GM19467 (cell line): ENCODE measurements around the gene ITGB5.

Experiments
- ATAC-seq: cut with Tn5 transposase; IDR thresholded peaks from one replicate; pipeline ENCODE4 v1.9.1; 2021; ENCODE audit warnings: mild to moderate bottlenecking, moderate library complexity; ENCODE audit not compliant: unreplicated experiment

ITGB5 gene

DNA sequence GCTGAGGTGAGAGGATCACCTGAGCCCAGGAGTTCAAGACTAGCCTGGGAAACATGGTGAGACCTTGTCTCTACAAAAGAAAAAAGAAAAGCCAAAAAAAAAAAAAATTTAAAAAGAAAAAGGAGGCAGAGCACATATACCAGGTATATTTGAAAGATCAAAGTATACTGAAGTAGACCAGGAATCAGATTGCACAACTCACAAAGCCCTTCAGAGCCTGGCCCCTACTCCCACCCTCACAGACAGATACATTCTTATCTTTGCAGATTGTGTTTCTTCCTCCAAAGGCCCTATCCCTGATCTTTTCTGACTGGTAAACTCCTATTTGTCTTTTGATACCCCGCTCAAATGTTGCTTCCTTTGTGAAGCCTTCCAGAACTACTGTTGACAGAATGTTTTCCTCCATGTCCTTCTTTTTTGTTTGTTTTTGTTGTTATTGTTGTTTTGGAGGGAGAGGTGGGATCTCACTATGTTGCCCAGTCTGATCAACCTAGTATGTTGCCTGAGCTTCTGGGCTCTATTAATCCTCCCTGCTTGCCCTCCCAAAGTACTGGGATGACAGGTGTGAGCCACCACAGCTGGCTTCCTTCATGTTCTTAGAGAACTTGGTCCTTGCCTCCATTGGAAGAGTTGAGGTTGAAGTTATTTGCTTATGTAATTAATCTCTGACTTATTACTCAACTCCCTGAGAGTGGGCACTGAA lies 9.8 kb upstream of the ITGB5 start:
- ATAC-seq = no peak

DNA sequence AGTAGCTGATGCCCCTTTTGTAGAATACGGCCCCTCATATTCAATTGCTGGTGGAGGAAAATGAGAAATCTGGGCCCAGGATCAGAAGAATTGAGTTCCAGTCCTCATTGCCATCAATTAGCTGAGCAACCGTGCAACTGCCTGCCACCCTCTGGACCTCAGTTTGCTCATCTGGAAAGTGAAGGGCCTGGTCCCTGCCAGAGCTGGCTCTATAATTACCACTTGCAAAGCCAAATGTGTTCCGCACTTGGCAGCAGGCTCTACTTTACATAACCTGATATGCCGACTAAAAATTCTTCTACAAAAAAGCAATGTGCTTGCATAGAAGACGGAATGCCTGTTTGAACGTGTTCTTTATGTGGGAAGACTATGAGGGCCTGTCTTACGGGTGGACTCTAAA lies 8.6 kb upstream of the ITGB5 start:
- no peak for ATAC-seq

DNA sequence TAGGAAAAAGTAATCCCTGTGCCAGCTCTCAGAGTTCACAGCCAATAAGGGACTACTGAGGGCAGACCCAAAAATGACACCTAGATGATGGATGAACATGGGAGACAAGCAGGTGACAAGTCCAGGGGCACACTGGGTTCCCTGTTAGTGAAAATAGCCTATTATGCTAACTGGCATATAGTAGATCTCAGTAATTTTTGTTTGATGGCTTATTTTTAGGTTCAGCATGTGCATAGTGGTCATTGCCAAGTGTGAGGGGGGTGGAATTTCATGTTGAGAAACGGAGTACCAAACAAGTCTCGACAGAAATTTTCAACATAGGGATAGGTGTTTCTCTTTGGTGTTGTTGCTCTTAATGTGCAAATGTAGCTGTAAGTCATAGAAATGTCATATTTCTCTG lies 6.4 kb upstream of the ITGB5 start:
- ATAC-seq = no peak

DNA sequence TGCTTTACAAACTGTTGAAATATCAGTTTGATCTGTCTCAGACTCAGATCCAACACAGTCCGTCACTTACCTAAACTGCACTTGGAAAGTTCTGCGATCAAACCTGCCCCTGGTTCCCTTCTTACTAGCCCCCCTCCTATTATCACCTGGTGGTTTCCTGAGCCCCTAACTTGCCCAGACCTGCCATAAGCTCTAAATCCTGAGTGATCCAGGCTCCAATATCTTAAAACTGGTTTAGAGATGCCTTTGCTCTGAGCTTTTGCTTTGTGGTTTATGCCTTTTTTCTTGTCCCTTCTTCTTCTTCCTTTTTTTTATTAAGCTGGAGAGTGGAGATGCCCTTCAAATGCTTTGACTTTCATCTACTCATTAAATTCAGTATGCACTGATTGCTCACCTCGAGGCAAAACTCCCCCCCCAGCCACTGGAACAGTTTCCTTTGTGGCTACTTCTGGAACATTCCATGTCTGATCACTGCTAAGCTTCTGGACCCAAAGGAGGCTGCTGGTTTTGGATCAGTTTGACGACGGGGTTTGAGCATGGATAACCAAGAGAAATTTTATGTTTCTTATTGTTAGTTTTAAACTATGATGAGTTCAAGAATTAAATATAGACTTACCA lies 3.5 kb upstream of the ITGB5 start:
- no peak for ATAC-seq

DNA sequence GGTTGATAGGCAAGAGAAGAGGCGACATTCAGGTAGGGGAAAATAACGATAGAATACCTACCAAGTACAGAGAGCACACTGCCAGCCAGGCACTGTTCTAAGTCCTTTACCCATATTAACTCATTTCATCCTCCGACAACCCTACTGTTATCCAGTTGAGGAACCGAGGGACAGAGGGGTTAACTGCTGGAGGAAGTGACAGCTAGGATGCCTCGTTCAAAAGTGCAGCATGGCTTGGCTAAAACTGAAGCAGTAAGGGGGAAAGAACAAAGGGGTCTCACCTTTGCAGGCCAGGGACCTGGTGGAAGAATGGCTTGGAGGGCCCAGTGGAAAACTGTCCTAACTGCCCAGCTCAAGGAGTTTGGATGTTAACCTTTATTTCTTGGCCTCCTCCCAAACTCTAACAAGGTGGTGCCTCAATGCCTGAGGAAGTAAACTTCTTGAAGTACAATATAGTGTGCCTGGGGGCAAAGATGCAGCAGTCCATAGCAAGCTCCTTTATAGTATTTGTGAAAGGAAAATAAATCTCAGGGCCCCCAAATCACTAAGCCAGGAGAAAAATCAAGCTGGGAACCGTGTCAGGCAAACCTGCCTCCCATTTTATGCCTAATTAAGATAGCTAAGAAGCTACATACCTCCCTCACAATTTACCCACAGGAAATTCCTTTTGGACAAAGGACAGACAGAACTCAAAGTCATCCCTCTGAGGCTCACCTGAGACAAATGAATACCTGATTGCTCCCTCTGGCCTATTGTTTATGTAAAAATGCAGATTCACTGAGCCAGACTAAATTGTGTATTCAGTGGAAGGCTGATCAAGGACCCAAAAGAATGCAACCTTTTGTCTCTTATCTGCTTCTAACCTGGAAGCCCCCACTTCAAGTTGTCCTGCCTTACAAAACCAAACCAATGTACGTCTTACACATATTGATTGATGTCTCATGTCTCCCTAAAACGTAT lies 1.6 kb upstream of the ITGB5 start:
- ATAC-seq = no peak

DNA sequence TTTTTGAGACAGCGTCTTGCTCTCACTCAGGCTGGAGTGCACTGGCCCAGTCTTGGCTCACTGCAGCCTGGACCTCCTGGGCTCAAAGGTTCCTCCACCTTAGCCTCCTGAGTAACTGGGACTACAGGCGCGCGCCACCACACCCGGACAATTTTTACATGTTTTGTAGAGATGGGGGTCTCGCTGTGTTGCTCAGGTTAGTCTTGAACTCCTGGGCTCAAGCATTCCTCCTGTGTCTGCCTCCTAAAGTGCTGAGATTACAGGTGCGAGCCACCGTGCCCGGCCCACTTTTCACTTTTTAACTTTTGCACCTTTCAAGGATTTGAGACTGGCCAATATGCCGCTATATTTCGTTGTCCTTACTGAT lies 750 bp upstream of the ITGB5 start:
- no peak for ATAC-seq

DNA sequence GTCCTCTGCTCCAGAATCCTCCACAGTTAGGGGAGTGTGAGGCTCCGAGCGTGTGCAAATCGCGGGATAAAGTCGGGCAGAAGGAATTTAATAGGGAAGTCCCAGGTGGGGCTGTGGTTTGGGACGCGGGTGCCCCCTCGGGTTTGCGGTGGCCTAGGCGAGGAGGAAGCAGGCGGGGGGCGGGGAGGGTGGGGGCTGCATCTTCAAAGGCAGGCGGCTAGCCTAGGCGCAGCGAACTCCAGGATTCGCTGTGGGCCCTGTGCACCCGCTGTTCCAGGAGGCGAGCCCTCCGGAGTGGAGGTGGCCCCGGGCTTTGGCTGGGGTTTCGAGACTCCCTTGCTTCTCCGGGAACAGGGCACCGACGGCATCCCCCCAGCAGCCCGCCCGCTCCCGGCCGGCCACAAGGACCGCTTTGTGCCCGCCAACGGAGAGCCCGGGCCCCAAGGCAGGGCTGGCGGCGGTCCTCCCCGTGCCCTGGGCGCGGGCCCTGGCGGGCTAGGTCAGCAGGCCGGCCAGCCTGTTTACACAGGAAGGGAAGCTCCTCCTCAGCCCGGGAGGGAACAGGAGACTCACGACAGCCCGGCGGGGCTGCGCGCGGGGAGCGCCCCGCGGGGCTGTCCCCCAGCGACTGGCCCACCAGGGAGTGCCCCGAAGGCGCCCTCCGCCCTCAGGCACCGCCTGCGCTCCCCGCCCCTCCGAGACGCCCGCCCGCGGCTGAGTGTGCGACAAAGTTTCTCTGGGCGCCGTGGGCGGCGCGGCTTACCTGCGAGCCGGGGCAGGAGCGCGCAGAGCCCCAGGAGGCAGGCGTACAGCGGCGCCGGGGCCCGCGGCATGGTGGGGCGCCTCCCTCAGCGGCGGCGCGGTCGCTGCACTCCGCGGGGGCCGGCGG lies 753 bp downstream of the ITGB5 start:
- ATAC-seq = peak; percentile 47

DNA sequence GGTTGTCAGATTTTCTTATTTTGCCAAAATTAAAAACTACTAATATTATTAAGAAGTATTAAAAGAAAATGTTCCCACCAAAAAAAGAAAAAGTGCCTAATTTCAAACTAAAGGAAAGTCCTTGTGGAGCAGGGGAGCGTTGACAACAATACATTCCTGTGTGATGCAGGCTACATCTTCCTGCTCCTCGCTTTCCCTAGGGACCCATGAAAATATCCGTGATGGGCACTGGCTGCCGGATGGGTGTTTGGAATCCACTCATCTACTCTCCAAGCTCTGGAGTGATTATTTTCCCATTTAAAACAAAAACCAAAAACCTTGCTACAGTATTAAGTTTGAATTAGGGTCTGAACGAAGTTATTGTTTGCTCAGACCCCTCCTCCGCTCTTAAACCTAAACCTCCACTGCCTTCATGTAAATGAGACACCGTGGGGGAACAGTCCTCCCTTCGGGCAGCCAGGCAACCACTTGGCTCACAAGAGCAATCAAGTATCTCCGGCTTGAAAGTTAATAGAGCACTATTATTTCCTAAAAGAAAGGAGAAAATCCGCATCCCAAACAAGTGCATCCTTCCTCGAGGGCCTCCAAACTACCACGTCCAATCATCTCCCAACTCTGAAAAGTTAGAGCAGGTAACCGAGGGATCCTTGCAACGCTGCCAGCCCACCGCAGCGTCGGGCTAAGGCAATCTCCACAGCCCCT lies 1.5 kb downstream of the ITGB5 start:
- ATAC-seq = no peak

DNA sequence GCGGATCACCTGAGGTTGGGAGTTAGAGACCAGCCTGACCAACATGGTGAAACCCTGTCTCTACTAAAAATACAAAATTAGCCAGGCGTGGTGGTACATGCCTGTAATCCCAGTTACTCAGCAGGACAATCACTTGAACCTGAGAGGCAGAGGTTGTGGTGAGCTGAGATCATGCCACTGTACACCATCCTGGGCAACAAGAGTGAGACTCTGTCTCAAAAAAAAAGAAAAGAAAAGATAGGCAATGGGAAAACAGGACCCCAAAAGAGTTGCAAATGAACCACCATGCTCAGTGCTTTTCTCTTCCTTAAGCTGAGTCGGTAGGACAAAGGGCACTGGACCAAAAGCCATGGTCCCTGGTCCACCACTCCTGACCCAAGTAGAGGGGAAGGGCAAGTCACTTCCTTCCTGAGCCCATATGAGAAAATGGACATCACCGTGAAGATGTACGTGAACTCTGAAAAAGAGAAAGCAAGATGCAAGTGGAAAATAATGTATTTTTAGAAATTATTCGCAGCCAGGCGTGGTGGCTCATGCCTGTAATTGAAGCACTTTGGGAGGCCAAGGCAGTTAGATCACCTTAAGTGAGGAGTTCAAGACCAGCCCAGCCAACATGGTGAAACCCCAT lies 2.6 kb downstream of the ITGB5 start:
- ATAC-seq = no peak

DNA sequence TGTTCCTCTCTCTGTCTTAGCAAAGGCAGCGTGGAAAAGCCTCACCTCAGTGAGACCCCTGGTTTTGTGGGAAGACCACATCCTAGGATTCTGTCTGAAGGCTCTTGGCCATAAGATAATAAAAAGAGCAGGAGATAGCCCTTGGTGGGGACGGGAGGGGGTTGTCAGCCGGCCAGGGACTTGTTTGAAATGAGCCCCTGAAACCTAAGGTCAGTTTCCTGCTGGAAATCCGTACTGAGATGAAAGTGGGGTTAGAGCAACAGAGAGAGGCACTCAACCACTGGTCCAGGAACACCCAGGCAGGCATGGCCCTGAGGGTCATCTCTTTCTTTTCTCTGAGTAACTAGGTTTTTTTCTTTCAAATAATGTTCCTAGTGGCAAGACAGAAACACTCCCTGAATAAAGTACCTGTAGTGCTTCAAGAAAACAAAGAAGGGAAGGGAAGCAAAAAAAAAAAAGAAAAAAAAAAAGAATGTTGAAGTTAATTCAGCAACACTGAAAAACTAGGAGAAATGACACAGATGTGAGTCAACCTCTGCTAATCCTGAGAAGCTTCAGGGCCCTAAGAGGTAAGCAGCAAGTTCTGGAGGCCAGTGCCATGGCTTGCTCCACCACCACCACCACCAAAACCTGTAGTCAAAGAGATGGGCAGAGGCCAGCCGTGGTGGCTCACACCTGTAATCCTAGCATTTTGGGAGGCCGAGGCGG lies 3.2 kb downstream of the ITGB5 start:
- ATAC-seq = no peak

DNA sequence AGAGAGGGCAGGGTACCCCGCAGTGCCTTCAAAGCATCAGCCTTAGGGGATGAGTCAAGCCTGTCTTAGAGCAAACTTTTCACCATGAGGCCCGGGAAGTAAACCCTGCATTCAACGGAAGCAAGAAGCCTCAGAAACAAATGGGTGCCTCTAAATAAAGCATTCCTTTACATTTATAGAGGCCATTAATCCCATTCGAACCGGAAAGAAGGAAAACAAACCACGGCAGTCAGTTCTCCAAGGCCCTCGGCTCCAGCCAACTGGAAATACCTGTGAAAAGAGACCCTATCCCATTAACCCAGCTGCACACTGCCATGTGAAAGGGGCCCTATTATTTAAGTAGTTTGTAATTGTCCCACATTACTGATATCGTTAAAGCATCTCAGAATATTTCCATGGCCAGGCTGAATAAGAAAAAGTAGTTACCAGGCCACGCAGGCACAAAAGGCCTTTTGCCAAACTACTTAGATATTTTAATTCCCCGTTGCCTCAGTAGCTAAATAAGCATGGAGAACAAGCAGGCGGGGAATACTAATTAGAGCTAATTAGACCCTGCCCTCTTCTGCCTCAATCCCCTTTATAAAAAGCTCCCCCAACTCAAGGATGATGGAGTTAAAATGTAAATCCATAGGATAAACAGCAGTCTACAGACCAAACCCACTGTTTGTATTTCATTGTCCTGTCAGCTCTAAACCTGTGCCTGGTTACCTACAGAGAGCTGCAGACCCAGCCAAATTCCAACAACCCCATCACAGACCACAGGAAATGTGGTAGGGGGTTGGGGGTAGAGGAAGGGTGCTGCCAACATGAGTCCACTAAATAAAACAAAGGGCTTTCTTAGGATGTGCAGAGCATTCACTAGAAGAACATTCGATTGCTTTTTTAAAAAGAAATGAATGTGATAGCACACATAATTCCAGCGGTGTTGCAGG lies 4.1 kb downstream of the ITGB5 start:
- ATAC-seq = no peak

DNA sequence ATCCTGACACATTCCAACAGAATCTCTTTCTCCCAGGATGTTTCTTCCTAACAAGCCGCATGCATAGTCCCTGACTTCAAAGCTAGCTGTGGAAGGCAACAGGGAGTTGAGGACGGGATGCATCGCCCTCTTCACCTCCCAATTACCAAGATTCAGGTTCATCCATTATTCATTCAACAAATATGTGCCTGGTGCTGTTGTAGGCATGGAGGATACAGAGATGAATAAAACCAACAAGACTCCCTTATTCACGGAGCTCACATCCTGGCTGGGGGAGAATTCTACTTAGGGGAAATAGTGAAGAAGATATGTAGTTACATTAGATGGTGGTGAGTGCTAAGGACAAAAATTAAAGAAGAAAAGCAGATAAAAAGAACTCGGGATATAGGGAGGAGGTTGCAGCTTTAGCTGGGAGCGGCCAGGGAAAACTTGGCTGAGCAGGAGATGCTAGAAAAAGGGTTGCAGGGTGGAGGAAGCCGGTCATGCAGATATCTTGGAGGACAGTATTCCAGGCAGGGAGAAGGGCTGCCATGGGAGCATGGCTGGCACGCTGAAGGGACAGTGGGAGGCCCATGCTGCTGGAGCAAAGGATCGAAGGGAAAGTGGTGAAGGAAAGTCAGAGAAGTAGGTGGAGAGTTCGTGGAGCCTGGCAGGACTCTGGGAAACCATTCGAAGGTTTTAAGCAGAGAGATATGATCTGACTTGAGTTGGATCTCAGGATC lies 5.0 kb downstream of the ITGB5 start:
- no peak for ATAC-seq

DNA sequence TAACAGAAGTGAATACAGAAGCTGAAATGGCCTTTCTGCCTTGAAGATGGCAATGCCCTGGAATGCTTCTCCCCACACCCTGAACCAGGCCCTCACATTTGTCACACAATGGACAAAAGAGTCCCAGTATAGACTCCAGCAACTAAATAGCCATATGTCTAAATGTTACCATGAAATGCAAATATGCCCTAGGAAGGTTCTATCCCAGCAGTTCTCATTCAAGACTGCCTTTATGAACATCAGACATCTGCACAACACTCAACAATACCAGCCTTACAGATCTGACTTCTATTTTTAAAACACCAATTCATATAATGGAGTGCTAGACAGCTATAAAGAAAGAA lies 7.9 kb downstream of the ITGB5 start:
- no peak for ATAC-seq

DNA sequence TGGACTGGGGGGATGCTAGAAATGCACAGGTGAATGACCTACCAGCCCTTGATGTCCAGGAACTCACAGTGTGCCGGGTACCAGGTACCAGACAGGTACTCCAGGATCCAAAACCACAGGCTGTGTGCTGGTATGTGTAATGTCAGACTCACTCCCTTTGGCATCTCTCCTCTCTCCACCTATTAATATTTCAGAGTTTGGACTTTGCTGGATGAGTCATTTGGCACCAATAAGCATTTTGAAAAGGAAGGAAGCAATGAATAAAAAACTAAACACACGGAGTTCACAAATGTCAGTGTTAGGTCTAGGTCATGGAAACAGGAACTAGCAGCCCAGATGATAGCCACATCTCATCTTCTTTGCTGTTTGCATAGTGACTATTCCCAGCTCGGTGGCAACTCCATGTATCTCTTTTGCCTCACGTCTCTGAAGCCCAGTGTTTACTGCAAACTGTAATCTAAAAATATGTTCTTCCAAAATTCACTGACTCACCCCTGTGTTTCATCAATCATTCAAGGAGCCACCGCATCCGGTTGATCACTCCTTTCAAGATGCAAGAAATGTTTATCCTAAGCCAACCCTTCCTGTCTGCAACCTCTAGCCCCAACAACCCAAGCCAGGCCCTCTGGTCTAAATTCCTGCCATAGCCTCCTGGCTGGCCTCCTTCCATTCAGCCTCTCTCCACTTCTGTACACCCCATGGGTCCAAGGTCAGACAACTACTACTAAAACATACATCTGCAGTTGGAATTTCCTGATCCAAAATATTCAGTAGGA lies 8.4 kb downstream of the ITGB5 start:
- no peak for ATAC-seq

DNA sequence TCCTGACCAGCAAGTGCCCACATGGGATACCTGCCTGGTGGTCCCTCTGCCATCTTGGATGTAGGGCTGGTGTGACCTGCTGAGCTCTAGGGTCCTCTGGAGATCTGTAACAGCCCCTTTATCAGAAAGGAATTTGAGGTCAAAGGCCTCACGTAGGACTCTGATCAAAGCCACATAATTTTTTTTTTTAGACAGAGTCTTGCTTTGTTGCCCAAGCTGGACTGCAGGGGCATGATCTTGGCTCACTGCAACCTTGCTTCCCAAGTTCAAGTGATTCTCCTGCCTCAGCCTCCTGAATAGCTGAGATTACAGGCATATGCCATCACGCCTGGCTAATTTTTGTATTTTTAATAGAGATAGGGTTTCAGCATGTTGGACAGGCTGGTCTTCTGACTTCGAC lies 9.5 kb downstream of the ITGB5 start:
- no peak for ATAC-seq

DNA sequence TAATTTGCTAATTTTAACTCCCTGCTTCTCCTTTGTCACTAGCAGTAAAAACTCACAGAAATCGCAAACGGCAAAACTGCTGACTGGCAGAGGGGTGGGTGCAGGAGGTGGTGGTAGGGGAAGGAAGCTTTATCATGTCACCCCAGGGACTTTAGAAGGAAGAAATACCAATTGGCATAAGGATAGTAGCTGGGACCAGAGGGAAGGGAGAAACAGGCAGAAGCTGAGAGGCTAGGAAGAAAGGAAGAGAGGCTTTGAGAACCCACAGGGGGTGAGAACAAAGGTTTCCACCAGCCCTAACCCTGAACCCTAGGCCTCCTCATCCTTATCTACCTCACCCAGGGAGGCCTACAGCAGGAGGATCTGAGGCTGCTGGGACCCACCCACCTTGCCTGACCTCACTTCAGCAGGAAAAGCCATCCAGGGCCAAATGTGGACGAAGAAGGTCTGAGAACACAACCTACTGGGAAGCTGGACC lies 10.7 kb downstream of the ITGB5 start:
- no peak for ATAC-seq

DNA sequence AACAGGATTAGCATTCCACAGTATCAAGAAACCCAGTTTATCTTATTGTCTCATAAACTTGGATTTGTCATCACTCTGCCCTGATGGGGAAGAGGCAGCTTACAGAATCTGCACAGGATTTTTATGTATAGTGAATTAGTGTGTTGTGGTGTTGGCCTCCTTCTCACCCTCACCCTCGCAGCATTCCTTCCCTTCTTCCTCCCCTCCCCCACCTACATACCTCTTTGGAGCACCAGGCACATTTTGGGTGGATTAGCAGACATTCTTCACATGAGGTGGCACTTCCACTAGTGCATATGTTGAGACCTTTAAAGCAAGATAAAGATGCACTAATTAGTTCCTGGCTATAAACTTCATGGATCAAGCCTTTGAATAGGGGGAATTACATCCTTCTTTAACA lies 13.9 kb downstream of the ITGB5 start:
- ATAC-seq = no peak
